AG04450 (cell line): Measurements from ENCODE around the gene PARS2. TPM values are rescaled to one million over a fixed set of nuclear protein-coding genes. Genes with fewer than 3 reads are reported as not detected.

Experiments used
- CTCF ChIA-PET: fragments of 300-600, 350-600 bp; formaldehyde crosslinking; extraction: SDS; loops from one replicate; lab custom pipeline; 2022; ENCODE audit warnings: antibody characterized with exemption, inconsistent platforms; lab: Charles Lee
- POLR2A ChIA-PET: fragments of 350-600 bp; formaldehyde crosslinking; extraction: SDS; loops from one replicate; lab custom pipeline; 2021; ENCODE audit warnings: antibody characterized with exemption, inconsistent platforms; lab: Yijun Ruan, JAX
- DNase-seq: peaks from one replicate; pipeline ENCODE4 v3.0.0-alpha.2; 2011; ENCODE audit warnings: low read depth, low spot score
- H3K27ac ChIP-seq: one replicate; pipeline ENCODE4 v1.5.1; 2012; ENCODE audit warnings: low read depth, low read length, control low read depth
- H3K27me3 ChIP-seq: one replicate; pipeline ENCODE4 v1.6.0; 2012; ENCODE audit warnings: low read length; ENCODE audit not compliant: control insufficient read depth, insufficient read depth
- H3K4me3 ChIP-seq: 2 replicates; pipeline ENCODE4 v1.5.1; 2011; ENCODE audit warnings: mild to moderate bottlenecking, low read depth, low read length, control low read depth
- H3K9me3 ChIP-seq: 2 replicates; pipeline ENCODE4 v1.5.1; 2012; ENCODE audit warnings: low read length; ENCODE audit not compliant: control insufficient read depth, insufficient read depth
- CTCF ChIP-seq: IDR thresholded peaks from 2 replicates; pipeline ENCODE4 v1.5.1; 2011; ENCODE audit warnings: low read depth, low read length, control low read depth, inconsistent platforms
- polyA plus RNA-seq: library from polyadenylated mRNA; depleted of rRNA; stranded (reverse); fragments of >200 nt; gene quantifications from 2 replicates; pipeline ENCODE4 v1.2.3, GENCODE V29; 2011

PARS2 gene
- polyA plus RNA-seq, 1 experiment = 4.2 TPM

GRCh38 chr1:54808443-54809207 lies 44.3 kb upstream of the PARS2 start:
- peaks cover 16% of the 10 kb centered on the region for H3K27me3 ChIP-seq
- peak; percentile 38; the same call in 1 of the 2 replicates for TF ChIP-seq CTCF
- no peak for DNase-seq
- ChIA-PET CTCF (interaction anchor here (0.7 to 1.9 kb wide), 9 partner anchors 8 to 319 kb away, joined by 3 to 8 read pairs (median 3); partner anchors contain the start of gene TTC22), POLR2A (no interaction called here)
- no peaks in the 10 kb centered on the region; the same call in 1 of the 2 replicates for H3K9me3 ChIP-seq
- H3K4me3 ChIP-seq = no peak overlapping the region
- no peak overlapping the region for H3K27ac ChIP-seq

- no peak for DNase-seq
- no peak for TF ChIP-seq CTCF
- Histone ChIP-seq H3K9me3 (no peaks in the 10 kb centered on the region), H3K4me3 (no peak overlapping the region), H3K27ac (no peak overlapping the region), H3K27me3 (peaks cover 10% of the 10 kb centered on the region)
- POLR2A ChIA-PET = no interaction called here
- CTCF ChIA-PET = no interaction called here
Measured at GRCh38 chr1:54807756-54808155, 43.4 kb upstream of the PARS2 start.

GRCh38 chr1:54806931-54807611 lies 42.7 kb upstream of the PARS2 start:
- Histone ChIP-seq H3K4me3 (no peak overlapping the region), H3K9me3 (no peaks in the 10 kb centered on the region), H3K27ac (no peak overlapping the region), H3K27me3 (peaks cover 3% of the 10 kb centered on the region)
- ChIA-PET POLR2A (no interaction called here), CTCF (no interaction called here)
- no peak for TF ChIP-seq CTCF
- DNase-seq = no peak

- Histone ChIP-seq H3K9me3 (no peaks in the 10 kb centered on the region), H3K4me3 (no peak overlapping the region), H3K27me3 (peaks cover 13% of the 10 kb centered on the region), H3K27ac (no peak overlapping the region)
- DNase-seq = no peak
- POLR2A ChIA-PET = no interaction called here
- TF ChIP-seq CTCF = no peak
- CTCF ChIA-PET = no interaction called here
Measured at GRCh38 chr1:54805981-54806381, 41.7 kb upstream of the PARS2 start.

DNA sequence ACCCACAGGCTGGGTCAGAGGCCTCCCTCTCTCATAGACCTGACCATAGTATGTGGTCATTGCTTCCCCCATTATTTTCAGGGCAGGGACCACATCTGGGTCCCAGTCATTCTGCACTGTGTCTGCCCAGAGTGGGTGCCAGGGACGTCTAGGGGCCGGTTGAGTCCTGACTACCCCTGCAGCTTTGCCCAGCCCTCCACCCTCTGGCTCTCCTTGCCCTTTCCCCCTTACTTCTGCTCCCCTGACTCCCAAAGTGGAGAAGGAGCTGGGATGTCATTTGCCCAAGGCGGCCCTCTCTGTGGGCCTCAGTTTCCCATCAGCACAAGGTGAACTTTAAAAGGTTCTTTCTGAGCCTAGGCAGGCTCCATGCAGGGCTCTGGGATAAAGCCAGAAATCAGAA lies 41.1 kb upstream of the PARS2 start:
- no peak for DNase-seq
- POLR2A ChIA-PET = no interaction called here
- CTCF ChIA-PET = no interaction called here
- Histone ChIP-seq H3K27me3 (peaks cover 14% of the 10 kb centered on the region), H3K27ac (no peak overlapping the region), H3K4me3 (no peak overlapping the region), H3K9me3 (no peaks in the 10 kb centered on the region)
- TF ChIP-seq CTCF = no peak
